ENCODE results near the gene SLMAP.

SLMAP gene

GRCh38 chr3:57730682-57731081 is 25.4 kb upstream of the SLMAP start:
- Histone ChIP-seq H3K36me3 (ENCODE audit: insufficient read depth, low read length) (no peaks in the 10 kb centered on the region), H3K27me3 (ENCODE audit: control insufficient read depth, insufficient read depth, low read length) (no peaks in the 10 kb centered on the region)

GRCh38 chr3:57731311-57731710 is 24.8 kb upstream of the SLMAP start:
- no peaks in the 10 kb centered on the region for H3K9me3 ChIP-seq (replicated peaks; ENCODE audit: low read length)

More at GRCh38 chr3:57730682-57731081, 25.4 kb upstream of the SLMAP start:
- H3K4me2 ChIP-seq (ENCODE audit: low read length), result no peak overlapping the region
- H3K4me1 ChIP-seq (ENCODE audit: control insufficient read depth, insufficient read depth, low read length), result no peaks in the 10 kb centered on the region
- no peak overlapping the region for H3K4me3 ChIP-seq (ENCODE audit: low read length)
- H3K9me3 ChIP-seq (replicated peaks; ENCODE audit: low read length), result no peaks in the 10 kb centered on the region
- no peak overlapping the region for H3K9ac ChIP-seq (ENCODE audit: low read depth, low read length)

GRCh38 chr3:57733790-57734189 is 22.3 kb upstream of the SLMAP start:
- no peak overlapping the region for H3K4me2 ChIP-seq (ENCODE audit: low read length)
- no peaks in the 10 kb centered on the region for H3K4me1 ChIP-seq (ENCODE audit: control insufficient read depth, insufficient read depth, low read length)
- no peaks in the 10 kb centered on the region for H3K36me3 ChIP-seq (ENCODE audit: insufficient read depth, low read length)
- H3K4me3 ChIP-seq (ENCODE audit: low read length), result no peak overlapping the region
- H3K9me3 ChIP-seq (replicated peaks; ENCODE audit: low read length), result no peaks in the 10 kb centered on the region
- H3K27me3 ChIP-seq (ENCODE audit: control insufficient read depth, insufficient read depth, low read length), result no peaks in the 10 kb centered on the region
- no peak overlapping the region for H3K9ac ChIP-seq (ENCODE audit: low read depth, low read length)

More at GRCh38 chr3:57731311-57731710, 24.8 kb upstream of the SLMAP start:
- no peak overlapping the region for H3K4me2 ChIP-seq (ENCODE audit: low read length)
- no peak overlapping the region for H3K9ac ChIP-seq (ENCODE audit: low read depth, low read length)
- H3K27me3 ChIP-seq (ENCODE audit: control insufficient read depth, insufficient read depth, low read length), result no peaks in the 10 kb centered on the region
- no peaks in the 10 kb centered on the region for H3K36me3 ChIP-seq (ENCODE audit: insufficient read depth, low read length)
- H3K4me1 ChIP-seq (ENCODE audit: control insufficient read depth, insufficient read depth, low read length), result no peaks in the 10 kb centered on the region
- H3K4me3 ChIP-seq (ENCODE audit: low read length), result no peak overlapping the region

- no peaks in the 10 kb centered on the region for H3K36me3 ChIP-seq (ENCODE audit: insufficient read depth, low read length)
- no peaks in the 10 kb centered on the region for H3K9me3 ChIP-seq (replicated peaks; ENCODE audit: low read length)
- H3K27me3 ChIP-seq (ENCODE audit: control insufficient read depth, insufficient read depth, low read length), result no peaks in the 10 kb centered on the region
- H3K9ac ChIP-seq (ENCODE audit: low read depth, low read length), result no peak overlapping the region
- H3K4me1 ChIP-seq (ENCODE audit: control insufficient read depth, insufficient read depth, low read length), result no peaks in the 10 kb centered on the region
- H3K4me2 ChIP-seq (ENCODE audit: low read length), result no peak overlapping the region
- H3K4me3 ChIP-seq (ENCODE audit: low read length), result no peak overlapping the region
Observed at GRCh38 chr3:57735405-57735804, 20.7 kb upstream of the SLMAP start.

GRCh38 chr3:57737840-57738239 is 18.3 kb upstream of the SLMAP start:
- H3K4me3 ChIP-seq (ENCODE audit: low read length), result no peak overlapping the region
- no peak overlapping the region for H3K4me2 ChIP-seq (ENCODE audit: low read length)
- no peaks in the 10 kb centered on the region for H3K9me3 ChIP-seq (replicated peaks; ENCODE audit: low read length)
- no peaks in the 10 kb centered on the region for H3K4me1 ChIP-seq (ENCODE audit: control insufficient read depth, insufficient read depth, low read length)
- no peaks in the 10 kb centered on the region for H3K36me3 ChIP-seq (ENCODE audit: insufficient read depth, low read length)
- H3K9ac ChIP-seq (ENCODE audit: low read depth, low read length), result no peak overlapping the region
- no peaks in the 10 kb centered on the region for H3K27me3 ChIP-seq (ENCODE audit: control insufficient read depth, insufficient read depth, low read length)

GRCh38 chr3:57738391-57738790 is 17.7 kb upstream of the SLMAP start:
- Histone ChIP-seq H3K9ac (ENCODE audit: low read depth, low read length) (no peak overlapping the region), H3K4me2 (ENCODE audit: low read length) (no peak overlapping the region), H3K4me1 (ENCODE audit: control insufficient read depth, insufficient read depth, low read length) (no peaks in the 10 kb centered on the region), H3K4me3 (ENCODE audit: low read length) (no peak overlapping the region), H3K27me3 (ENCODE audit: control insufficient read depth, insufficient read depth, low read length) (no peaks in the 10 kb centered on the region), H3K36me3 (ENCODE audit: insufficient read depth, low read length) (no peaks in the 10 kb centered on the region), H3K9me3 (replicated peaks; ENCODE audit: low read length) (no peaks in the 10 kb centered on the region)

- no peak overlapping the region for H3K4me2 ChIP-seq (ENCODE audit: low read length)
- no peaks in the 10 kb centered on the region for H3K9me3 ChIP-seq (replicated peaks; ENCODE audit: low read length)
- no peaks in the 10 kb centered on the region for H3K27me3 ChIP-seq (ENCODE audit: control insufficient read depth, insufficient read depth, low read length)
- H3K36me3 ChIP-seq (ENCODE audit: insufficient read depth, low read length), result no peaks in the 10 kb centered on the region
- H3K4me1 ChIP-seq (ENCODE audit: control insufficient read depth, insufficient read depth, low read length), result no peaks in the 10 kb centered on the region
- H3K4me3 ChIP-seq (ENCODE audit: low read length), result no peak overlapping the region
- H3K9ac ChIP-seq (ENCODE audit: low read depth, low read length), result no peak overlapping the region
Observed at GRCh38 chr3:57740027-57740426, 16.1 kb upstream of the SLMAP start.

GRCh38 chr3:57743496-57743895 is 12.6 kb upstream of the SLMAP start:
- no peak overlapping the region for H3K4me3 ChIP-seq (ENCODE audit: low read length)
- H3K27me3 ChIP-seq (ENCODE audit: control insufficient read depth, insufficient read depth, low read length), result no peaks in the 10 kb centered on the region
- H3K36me3 ChIP-seq (ENCODE audit: insufficient read depth, low read length), result no peaks in the 10 kb centered on the region
- H3K4me2 ChIP-seq (ENCODE audit: low read length), result no peak overlapping the region
- H3K9me3 ChIP-seq (replicated peaks; ENCODE audit: low read length), result no peaks in the 10 kb centered on the region
- no peak overlapping the region for H3K9ac ChIP-seq (ENCODE audit: low read depth, low read length)
- H3K4me1 ChIP-seq (ENCODE audit: control insufficient read depth, insufficient read depth, low read length), result no peaks in the 10 kb centered on the region

- Histone ChIP-seq H3K4me2 (ENCODE audit: low read length) (no peak overlapping the region), H3K9me3 (replicated peaks; ENCODE audit: low read length) (no peaks in the 10 kb centered on the region), H3K36me3 (ENCODE audit: insufficient read depth, low read length) (no peaks in the 10 kb centered on the region), H3K4me3 (ENCODE audit: low read length) (no peak overlapping the region), H3K9ac (ENCODE audit: low read depth, low read length) (no peak overlapping the region), H3K4me1 (ENCODE audit: control insufficient read depth, insufficient read depth, low read length) (no peaks in the 10 kb centered on the region), H3K27me3 (ENCODE audit: control insufficient read depth, insufficient read depth, low read length) (no peaks in the 10 kb centered on the region)
Observed at GRCh38 chr3:57745101-57745500, 11.0 kb upstream of the SLMAP start.

GRCh38 chr3:57746156-57747010 is 9.7 kb upstream of the SLMAP start:
- no peaks in the 10 kb centered on the region for H3K9me3 ChIP-seq (replicated peaks; ENCODE audit: low read length)
- no peaks in the 10 kb centered on the region for H3K36me3 ChIP-seq (ENCODE audit: insufficient read depth, low read length)
- no peak overlapping the region for H3K4me2 ChIP-seq (ENCODE audit: low read length)
- no peak overlapping the region for H3K4me3 ChIP-seq (ENCODE audit: low read length)
- no peaks in the 10 kb centered on the region for H3K4me1 ChIP-seq (ENCODE audit: control insufficient read depth, insufficient read depth, low read length)
- no peaks in the 10 kb centered on the region for H3K27me3 ChIP-seq (ENCODE audit: control insufficient read depth, insufficient read depth, low read length)
- H3K9ac ChIP-seq (ENCODE audit: low read depth, low read length), result no peak overlapping the region

- H3K4me2 ChIP-seq (ENCODE audit: low read length), result no peak overlapping the region
- peaks cover 7% of the 10 kb centered on the region for H3K4me1 ChIP-seq (ENCODE audit: control insufficient read depth, insufficient read depth, low read length)
- no peaks in the 10 kb centered on the region for H3K27me3 ChIP-seq (ENCODE audit: control insufficient read depth, insufficient read depth, low read length)
- no peaks in the 10 kb centered on the region for H3K36me3 ChIP-seq (ENCODE audit: insufficient read depth, low read length)
- no peak overlapping the region for H3K4me3 ChIP-seq (ENCODE audit: low read length)
- H3K9me3 ChIP-seq (replicated peaks; ENCODE audit: low read length), result no peaks in the 10 kb centered on the region
- no peak overlapping the region for H3K9ac ChIP-seq (ENCODE audit: low read depth, low read length)
Observed at GRCh38 chr3:57749542-57749941, 6.6 kb upstream of the SLMAP start.

GRCh38 chr3:57752307-57752706 is 3.8 kb upstream of the SLMAP start:
- no peak overlapping the region for H3K4me3 ChIP-seq (ENCODE audit: low read length)
- no peaks in the 10 kb centered on the region for H3K9me3 ChIP-seq (replicated peaks; ENCODE audit: low read length)
- H3K36me3 ChIP-seq (ENCODE audit: insufficient read depth, low read length), result no peaks in the 10 kb centered on the region
- H3K27me3 ChIP-seq (ENCODE audit: control insufficient read depth, insufficient read depth, low read length), result no peaks in the 10 kb centered on the region
- peaks cover 13% of the 10 kb centered on the region for H3K4me1 ChIP-seq (ENCODE audit: control insufficient read depth, insufficient read depth, low read length)
- no peak overlapping the region for H3K4me2 ChIP-seq (ENCODE audit: low read length)
- no peak overlapping the region for H3K9ac ChIP-seq (ENCODE audit: low read depth, low read length)

Measured in skeletal muscle satellite cell (primary cell).